IPS DF 4.7 (cell line): ENCODE data around the gene AJM1.
A peak's percentile ranks its signal among the peaks of the same experiment; 100 is the strongest.
"Not testable (repeated sequence)": the region's sequence is repeated elsewhere in the genome, so short reads cannot be mapped to it uniquely, and the experiment has no call there.

ENCODE experiments used
- DNase-seq: peaks from one replicate; pipeline ENCODE4 v3.0.0-alpha.2; 2013; ENCODE audit warnings: low spot score; ENCODE audit errors: extremely low read depth

Gene AJM1

DNA sequence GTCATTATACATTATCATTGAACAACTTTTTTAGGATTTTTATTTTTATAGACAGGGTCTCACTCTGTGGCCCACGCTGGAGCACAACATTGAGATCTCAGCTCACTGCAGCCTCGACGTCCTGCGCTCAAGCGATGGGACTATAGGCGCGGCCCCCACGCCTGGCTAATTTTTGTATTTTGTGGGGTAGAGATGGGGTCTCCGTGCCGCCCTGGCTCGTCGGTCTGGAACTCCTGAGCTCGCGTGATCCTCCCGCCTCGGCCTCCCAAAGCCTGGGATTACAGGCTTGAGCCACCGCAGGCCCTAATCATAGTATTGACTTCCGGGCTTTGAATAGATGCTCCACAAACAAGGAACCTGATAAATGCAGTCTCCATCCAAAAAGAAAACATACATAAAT lies 25.2 kb downstream of the AJM1 start:
- DNase-seq = no peak

DNA sequence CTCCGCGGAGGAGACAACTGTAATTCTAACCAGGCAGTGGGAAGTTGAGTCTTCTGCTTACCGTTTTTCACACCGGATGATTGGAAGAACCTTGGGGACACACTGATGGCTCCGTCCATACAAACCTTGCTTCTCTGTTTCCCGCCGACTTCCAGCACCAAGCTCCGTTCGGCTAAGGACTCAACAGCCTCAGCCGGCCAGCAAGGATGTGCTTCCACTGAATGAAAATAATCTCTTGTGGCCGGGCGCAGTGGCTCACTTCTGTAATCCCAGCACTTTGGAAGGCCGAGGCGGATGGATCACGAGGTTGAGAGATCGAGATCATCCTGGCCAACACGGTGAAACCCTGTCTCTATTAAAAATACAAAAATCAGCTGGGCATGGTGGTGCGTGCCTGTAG lies 25.6 kb downstream of the AJM1 start:
- no peak for DNase-seq

DNA sequence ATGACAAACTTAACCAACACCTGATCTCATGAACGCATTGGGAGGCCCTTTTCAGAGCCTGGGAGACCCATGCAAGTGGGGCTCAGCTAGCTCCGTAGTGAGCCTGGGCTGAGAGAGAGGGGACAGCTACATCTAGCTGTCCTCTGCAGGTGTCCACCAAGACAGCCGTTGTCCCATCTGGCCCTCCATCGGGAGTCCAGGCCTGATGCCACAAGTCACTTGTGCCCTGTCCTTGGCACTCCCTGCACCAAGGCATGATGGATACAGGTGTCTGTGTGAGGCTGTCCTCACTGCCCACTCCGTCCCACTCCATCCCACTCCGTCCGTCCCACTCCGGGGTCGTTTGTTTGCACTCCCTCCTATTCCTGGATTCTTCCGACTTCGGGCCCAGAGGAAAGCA lies 26.4 kb downstream of the AJM1 start:
- DNase-seq = no peak

DNA sequence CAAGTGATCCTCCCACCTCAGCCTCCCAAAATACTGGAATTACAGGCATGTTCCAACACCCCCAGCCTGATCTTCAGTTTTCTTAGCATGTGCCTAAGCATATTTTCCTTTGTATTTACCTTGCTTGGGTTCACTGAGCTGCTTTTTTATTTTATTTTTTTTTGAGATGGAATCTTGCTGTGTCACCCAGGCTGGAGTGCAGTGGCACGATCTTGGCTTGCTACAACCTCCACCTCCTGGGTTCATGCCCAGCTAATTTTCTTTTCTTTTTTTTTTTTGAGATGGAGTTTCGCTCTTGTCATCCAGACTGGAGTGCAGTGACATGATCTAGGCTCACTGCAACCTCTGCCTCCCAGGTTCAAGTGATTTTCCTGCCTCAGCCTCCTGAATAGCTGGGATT lies 27.3 kb downstream of the AJM1 start:
- not testable (repeated sequence) for DNase-seq

- no peak for DNase-seq
Observed at GRCh38 chr9:136875155-136875554, 32.9 kb downstream of the AJM1 start.

DNA sequence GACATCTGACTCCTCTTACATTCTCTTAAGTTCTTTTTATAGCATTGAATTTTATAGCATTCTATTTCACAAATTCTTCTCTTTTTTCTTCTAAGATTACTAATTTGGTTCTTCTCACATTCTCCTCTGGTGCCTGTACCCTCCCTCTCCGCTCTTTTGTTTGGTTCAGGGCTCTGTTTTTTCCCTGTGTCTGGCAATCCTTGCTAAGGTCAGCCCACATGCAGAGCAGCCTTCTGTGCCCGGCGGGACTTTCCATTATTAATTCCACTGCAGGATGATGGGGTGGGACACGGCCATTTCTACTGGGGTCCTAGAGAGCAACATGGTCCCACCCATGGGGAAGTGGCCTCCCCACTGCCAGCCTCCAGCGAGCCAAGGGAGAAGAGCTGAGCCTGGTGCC lies 34.2 kb downstream of the AJM1 start:
- DNase-seq = no peak

- no peak for DNase-seq
Observed at GRCh38 chr9:136880651-136881050, 38.4 kb downstream of the AJM1 start.

DNA sequence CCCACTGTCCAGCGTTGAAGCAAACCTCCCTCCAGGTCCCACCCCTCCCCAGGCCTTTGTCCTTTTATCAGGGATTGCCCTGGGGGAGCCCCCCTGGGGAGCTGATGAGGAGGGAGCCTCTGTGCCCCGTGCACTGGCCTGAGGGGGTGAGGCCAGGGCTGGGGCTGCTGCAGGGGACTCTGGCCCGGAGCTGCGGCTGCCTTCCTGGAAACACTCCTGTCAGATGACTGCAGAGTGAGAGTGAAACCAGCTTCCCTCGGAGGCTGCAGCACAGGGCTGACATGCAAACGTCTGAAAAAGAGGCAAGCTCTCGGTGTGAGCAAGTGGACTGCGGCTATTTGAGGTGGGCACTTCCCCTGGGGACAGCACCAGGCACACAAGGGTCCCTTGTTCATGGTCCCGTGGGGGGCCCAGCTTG lies 39.4 kb downstream of the AJM1 start:
- no peak for DNase-seq

DNA sequence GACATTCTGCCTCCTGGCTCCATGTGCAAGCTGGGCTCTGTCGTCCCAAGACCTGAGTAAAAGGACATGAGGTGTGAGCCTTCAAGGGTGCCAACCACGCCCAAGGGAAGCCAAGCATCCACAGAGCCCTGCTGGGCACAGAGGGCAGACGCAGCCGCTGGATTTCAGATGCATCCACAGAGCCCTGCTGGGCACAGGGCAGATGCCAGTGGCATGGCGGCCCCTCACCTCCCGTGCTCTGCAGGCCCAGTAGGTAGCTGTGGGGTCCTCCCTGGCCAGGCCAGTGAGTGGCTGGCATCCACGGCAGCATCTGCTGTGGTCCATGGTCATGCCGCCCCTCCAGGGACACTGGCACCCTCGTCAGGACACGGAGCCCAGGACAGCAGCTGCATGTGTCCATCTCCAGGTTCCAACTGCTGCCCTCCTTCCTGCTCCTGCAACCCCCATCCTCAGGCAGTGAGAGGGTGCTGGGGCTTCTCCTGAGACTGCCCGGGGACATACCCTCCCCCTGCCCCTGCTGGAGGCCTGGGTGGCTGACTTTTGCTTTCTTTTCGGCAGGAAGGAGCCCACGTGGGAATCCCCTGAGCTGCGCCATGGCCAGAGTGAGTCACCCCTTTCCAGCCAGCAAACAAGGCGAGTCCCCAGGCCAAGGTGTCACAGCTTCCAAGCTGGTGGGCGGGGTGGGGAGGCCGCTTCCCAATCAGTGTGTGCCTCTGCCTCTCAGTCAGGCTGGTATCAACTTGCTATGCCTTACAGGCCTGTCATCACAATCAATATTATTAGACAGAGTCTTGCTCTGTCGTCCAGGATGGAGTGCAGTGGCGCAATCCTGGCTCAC lies 40.0 kb downstream of the AJM1 start:
- no peak for DNase-seq

- DNase-seq = not testable (repeated sequence)
Observed at GRCh38 chr9:136882947-136883283, 40.6 kb downstream of the AJM1 start.

DNA sequence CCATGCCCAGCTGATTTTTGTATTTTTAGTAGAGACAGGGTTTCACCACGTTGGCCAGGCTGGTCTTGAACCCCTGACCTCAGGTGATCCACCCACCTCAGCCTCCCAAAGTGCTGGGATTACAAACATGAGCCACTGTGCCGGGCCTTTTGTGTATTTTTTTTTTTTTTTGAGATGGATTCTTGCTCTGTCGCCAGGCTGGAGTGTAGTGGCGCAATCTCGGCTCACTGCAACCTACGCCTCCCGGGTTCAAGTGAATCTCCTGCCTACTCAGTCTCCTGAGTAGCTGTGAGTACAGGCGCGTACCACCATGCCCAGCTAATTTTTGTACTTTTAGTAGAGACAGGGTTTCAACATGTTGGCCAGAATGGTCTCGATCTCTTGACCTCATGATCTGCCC lies 41.4 kb downstream of the AJM1 start:
- not testable (repeated sequence) for DNase-seq

- peak; percentile 96 for DNase-seq
Observed at GRCh38 chr9:136885950-136886578, 43.8 kb downstream of the AJM1 start, which contains the start of gene TRAF2. Gene TRAF2 (plus strand): TSS chr9:136886516. CDS start chr9:136898741, 12,225 bp downstream.

DNA sequence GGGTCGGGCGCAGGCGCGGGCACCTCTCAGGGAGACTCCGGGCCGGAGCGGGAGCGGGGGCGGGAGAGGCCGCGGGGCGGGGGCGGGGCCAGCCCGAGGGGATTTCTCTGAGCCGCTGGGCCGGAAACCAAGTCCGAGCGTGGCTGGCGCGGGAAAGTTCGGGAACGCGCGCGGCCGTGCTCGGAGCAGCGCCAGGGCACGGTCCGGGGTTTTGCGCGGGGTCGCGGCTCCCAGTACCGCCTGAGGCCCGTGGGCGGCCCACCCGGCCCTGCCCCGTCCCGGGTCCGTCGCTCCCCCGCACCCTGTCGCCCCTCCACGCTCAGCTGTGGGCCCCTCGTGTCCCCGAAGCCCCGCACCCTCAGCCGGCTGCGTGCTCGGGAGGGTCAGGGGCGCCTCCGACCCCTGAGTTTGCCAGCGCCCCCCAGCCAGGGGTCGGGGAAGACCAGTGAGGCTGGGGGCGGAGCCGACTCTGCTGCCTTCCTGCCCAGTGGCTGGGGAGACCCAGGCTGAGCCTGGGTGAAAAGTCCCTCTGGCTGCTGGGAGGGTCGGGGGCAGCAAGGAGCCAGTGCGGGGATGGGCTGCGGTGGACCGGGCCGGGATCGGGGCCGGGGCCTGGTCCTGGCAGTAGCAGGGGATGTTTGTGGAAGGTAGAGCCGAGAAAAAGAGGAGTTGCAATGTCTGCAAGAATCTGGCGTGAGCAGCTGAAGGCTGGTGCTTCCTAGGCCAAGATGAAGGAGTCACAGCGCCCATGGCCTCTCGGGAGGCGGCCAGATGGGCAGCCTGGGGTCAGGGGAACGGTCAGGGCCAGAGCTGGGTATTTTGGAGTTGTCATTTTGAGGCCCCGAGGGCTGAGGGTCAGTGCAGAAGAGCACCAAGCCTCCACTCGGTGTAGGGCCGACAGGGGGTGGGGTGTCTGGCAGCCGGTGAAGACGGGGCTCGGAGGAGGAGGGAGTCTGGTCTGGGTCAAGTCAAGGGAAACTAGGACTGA lies 44.6 kb downstream of the AJM1 start:
- DNase-seq = no peak

DNA sequence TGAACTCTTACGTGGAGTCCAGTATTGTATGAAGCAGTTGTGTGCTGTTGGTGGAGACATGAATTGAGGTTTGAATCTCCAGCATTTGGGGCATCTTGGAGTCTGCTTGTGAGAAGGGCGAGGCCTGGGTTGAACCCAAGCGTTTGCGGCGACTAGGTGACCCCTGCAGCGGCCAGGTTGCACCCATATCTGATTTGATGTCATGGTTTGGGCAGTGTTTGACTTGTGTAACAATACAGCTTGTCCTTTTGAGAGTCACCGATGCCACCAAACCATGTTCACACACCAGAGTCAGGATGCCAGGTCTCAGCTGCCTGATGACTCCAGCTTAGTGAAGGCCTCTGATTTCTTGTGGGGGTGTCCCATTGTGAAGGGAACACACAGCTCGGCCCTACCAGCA lies 46.2 kb downstream of the AJM1 start:
- DNase-seq = no peak

GRCh38 chr9:136889858-136890257 lies 47.6 kb downstream of the AJM1 start:
- DNase-seq = no peak

GRCh38 chr9:136890661-136891060 lies 48.4 kb downstream of the AJM1 start:
- no peak for DNase-seq
